Measurements from ENCODE around the gene CLRN1. TPM values are rescaled to one million over a fixed set of nuclear protein-coding genes. Genes with fewer than 3 reads are reported as not detected.

The CLRN1 gene
- total and polyA plus RNA-seq, 9 of the 15 experiments (the other 6 are each of a cell fraction or from before 2014, with no cell fraction given), result not detected

DNA sequence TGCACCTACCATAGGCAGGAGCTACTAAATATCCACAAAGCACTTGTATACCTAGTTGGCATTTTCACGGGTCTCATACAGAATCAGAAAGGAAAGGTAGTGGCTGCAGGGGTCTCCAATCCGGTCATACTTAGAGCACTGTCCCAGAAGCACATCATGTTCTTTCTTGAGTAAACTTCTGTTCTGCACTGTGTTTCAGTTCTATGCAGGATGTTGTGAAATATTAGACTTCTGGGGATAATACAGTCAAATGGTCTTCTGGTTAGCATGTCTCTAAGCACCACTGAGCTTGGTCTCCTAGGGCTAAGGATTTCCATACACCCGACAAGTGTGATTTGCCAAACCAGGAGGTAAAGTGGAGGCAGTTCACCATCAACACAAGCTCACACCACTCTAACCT lies 95.2 kb downstream of the CLRN1 start:
- in situ Hi-C loops (cut with MboI) (no loop called here), intact Hi-C loops (cut with micrococcal nuclease) (no loop called here)
- Histone ChIP-seq H3K27ac (ENCODE audit: extremely low read depth, low read depth, low read length) (no peak overlapping the region), H3K79me2 (ENCODE audit: control insufficient read depth, insufficient read depth, low read length) (no peaks in the 10 kb centered on the region), H3K9me1 (ENCODE audit: control insufficient read depth, insufficient read depth, low read length) (no peaks in the 10 kb centered on the region), H3K4me2 (ENCODE audit: insufficient read depth, low read length) (no peak overlapping the region), H3K27me3 (ENCODE audit: control insufficient read depth in 2 of 2, insufficient read depth in 2 of 2, low read length in 2 of 2) (peaks cover 7 to 14% of the 10 kb centered on the region in 2 experiments; a peak in 3 of 5 replicates), H3K9ac (ENCODE audit: insufficient read depth in 1 of 2, low read depth in 2 of 2, low read length in 2 of 2) (no peak overlapping the region), H3K36me3 (ENCODE audit: control insufficient read depth, insufficient read depth, low read length) (no peaks in the 10 kb centered on the region), H3K4me3 (no peak overlapping the region), H4K20me1 (replicated peaks; ENCODE audit: control insufficient read depth, insufficient read depth, low read length) (no peaks in the 10 kb centered on the region), H3K9me3 (replicated peaks; ENCODE audit: control insufficient read depth, insufficient read depth, low read depth, low read length) (no peaks in the 10 kb centered on the region), H2AFZ (ENCODE audit: low read depth, low read length) (no peak overlapping the region), H3K4me1 (replicated peaks in 1 of 2; ENCODE audit: control insufficient read depth in 2 of 2, insufficient read depth in 2 of 2, low read length in 2 of 2) (no peaks in the 10 kb centered on the region)
- WGBS (ENCODE audit: insufficient coverage, low coverage, missing lambda C conversion rate), result 0% methylated on average over 3 of the region's 3 CpGs
- no TSS peak for BruUV-seq (replicated peaks)
- DNase-seq (ENCODE audit: extremely low read depth in 1 of 4, low spot score in 3 of 4) (no peak), ATAC-seq (no peak), FAIRE-seq (no peak)
- ChIA-PET POLR2A (no interaction called here), CTCF (ENCODE audit: low intra/inter-chr PET ratio) (no interaction called here)
- TF ChIP-seq POLR2AphosphoS2 (IDR thresholded peaks at IDR 0.05; ENCODE audit: low read length) (no peak), ZNF780A (CRISPR knock-in tag; IDR thresholded peaks at IDR 0.05) (no peak), SAFB (IDR thresholded peaks at IDR 0.05; ENCODE audit: borderline replicate concordance, low read depth, low read length) (no peak), NCOA6 (IDR thresholded peaks at IDR 0.05) (no peak), ZBTB7A (IDR thresholded peaks at IDR 0.05; ENCODE audit: borderline replicate concordance, control insufficient read depth, low read depth, low read length) (no peak), ARHGAP35 (IDR thresholded peaks at IDR 0.05; ENCODE audit: partially characterized antibody) (no peak), SREBF2 (CRISPR knock-in tag; IDR thresholded peaks at IDR 0.05) (no peak), ZNF239 (CRISPR knock-in tag; IDR thresholded peaks at IDR 0.05) (no peak), ZNF175 (CRISPR knock-in tag; IDR thresholded peaks at IDR 0.05; ENCODE audit: low read depth) (no peak)
- TF ChIP-seq, protein P1, sequence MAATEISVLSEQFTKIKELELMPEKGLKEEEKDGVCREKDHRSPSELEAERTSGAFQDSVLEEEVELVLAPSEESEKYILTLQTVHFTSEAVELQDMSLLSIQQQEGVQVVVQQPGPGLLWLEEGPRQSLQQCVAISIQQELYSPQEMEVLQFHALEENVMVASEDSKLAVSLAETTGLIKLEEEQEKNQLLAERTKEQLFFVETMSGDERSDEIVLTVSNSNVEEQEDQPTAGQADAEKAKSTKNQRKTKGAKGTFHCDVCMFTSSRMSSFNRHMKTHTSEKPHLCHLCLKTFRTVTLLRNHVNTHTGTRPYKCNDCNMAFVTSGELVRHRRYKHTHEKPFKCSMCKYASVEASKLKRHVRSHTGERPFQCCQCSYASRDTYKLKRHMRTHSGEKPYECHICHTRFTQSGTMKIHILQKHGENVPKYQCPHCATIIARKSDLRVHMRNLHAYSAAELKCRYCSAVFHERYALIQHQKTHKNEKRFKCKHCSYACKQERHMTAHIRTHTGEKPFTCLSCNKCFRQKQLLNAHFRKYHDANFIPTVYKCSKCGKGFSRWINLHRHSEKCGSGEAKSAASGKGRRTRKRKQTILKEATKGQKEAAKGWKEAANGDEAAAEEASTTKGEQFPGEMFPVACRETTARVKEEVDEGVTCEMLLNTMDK (IDR thresholded peaks at IDR 0.05; ENCODE audit: borderline replicate concordance, insufficient read depth, low read depth, low read length, poor library complexity, severe bottlenecking), result no peak
- TF ChIP-seq, protein P2, sequence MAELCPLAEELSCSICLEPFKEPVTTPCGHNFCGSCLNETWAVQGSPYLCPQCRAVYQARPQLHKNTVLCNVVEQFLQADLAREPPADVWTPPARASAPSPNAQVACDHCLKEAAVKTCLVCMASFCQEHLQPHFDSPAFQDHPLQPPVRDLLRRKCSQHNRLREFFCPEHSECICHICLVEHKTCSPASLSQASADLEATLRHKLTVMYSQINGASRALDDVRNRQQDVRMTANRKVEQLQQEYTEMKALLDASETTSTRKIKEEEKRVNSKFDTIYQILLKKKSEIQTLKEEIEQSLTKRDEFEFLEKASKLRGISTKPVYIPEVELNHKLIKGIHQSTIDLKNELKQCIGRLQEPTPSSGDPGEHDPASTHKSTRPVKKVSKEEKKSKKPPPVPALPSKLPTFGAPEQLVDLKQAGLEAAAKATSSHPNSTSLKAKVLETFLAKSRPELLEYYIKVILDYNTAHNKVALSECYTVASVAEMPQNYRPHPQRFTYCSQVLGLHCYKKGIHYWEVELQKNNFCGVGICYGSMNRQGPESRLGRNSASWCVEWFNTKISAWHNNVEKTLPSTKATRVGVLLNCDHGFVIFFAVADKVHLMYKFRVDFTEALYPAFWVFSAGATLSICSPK (IDR thresholded peaks at IDR 0.05; ENCODE audit: borderline replicate concordance), result no peak
- TF ChIP-seq, protein P3, sequence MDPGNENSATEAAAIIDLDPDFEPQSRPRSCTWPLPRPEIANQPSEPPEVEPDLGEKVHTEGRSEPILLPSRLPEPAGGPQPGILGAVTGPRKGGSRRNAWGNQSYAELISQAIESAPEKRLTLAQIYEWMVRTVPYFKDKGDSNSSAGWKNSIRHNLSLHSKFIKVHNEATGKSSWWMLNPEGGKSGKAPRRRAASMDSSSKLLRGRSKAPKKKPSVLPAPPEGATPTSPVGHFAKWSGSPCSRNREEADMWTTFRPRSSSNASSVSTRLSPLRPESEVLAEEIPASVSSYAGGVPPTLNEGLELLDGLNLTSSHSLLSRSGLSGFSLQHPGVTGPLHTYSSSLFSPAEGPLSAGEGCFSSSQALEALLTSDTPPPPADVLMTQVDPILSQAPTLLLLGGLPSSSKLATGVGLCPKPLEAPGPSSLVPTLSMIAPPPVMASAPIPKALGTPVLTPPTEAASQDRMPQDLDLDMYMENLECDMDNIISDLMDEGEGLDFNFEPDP (CRISPR knock-in tag; IDR thresholded peaks at IDR 0.05), result no peak
- TF ChIP-seq, protein P4, sequence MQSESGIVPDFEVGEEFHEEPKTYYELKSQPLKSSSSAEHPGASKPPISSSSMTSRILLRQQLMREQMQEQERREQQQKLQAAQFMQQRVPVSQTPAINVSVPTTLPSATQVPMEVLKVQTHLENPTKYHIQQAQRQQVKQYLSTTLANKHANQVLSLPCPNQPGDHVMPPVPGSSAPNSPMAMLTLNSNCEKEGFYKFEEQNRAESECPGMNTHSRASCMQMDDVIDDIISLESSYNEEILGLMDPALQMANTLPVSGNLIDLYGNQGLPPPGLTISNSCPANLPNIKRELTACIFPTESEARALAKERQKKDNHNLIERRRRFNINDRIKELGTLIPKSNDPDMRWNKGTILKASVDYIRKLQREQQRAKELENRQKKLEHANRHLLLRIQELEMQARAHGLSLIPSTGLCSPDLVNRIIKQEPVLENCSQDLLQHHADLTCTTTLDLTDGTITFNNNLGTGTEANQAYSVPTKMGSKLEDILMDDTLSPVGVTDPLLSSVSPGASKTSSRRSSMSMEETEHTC (IDR thresholded peaks at IDR 0.05), result no peak

All from K562 (cell line).